ENCODE data around the gene HLCS. TPM values are rescaled to one million over a fixed set of nuclear protein-coding genes. Genes with fewer than 3 reads are reported as not detected.

HLCS gene
- total and polyA plus RNA-seq, 2 donors (not counting 3 experiments of a cell fraction or from before 2014, with no cell fraction given) = 6.7 to 17.2 TPM

- TF ChIP-seq, protein P1, sequence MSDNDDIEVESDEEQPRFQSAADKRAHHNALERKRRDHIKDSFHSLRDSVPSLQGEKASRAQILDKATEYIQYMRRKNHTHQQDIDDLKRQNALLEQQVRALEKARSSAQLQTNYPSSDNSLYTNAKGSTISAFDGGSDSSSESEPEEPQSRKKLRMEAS (IDR thresholded peaks at IDR 0.05; ENCODE audit: insufficient read depth, insufficient read length) = no peak
- TF ChIP-seq MYC (IDR thresholded peaks at IDR 0.05; ENCODE audit: low read depth, low read length) (no peak), POLR2AphosphoS5 (IDR thresholded peaks at IDR 0.05; ENCODE audit: insufficient read depth, low read depth, low read length) (no peak), GATA2 (IDR thresholded peaks at IDR 0.05; ENCODE audit: insufficient read depth, insufficient read length, low read depth, low read length) (no peak), POLR2A (IDR thresholded peaks at IDR 0.05; ENCODE audit: low read depth, low read length) (no peak)
- TF ChIP-seq, protein P2, sequence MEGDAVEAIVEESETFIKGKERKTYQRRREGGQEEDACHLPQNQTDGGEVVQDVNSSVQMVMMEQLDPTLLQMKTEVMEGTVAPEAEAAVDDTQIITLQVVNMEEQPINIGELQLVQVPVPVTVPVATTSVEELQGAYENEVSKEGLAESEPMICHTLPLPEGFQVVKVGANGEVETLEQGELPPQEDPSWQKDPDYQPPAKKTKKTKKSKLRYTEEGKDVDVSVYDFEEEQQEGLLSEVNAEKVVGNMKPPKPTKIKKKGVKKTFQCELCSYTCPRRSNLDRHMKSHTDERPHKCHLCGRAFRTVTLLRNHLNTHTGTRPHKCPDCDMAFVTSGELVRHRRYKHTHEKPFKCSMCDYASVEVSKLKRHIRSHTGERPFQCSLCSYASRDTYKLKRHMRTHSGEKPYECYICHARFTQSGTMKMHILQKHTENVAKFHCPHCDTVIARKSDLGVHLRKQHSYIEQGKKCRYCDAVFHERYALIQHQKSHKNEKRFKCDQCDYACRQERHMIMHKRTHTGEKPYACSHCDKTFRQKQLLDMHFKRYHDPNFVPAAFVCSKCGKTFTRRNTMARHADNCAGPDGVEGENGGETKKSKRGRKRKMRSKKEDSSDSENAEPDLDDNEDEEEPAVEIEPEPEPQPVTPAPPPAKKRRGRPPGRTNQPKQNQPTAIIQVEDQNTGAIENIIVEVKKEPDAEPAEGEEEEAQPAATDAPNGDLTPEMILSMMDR (IDR thresholded peaks at IDR 0.05; ENCODE audit: extremely low read depth in 1 of 2, insufficient read depth in 1 of 2, low read depth in 1 of 2, low read length in 2 of 2) = no peak
- Histone ChIP-seq H3K9me3 (replicated peaks; ENCODE audit: control insufficient read depth, insufficient read depth, low read length) (no peaks in the 10 kb centered on the region), H3K4me1 (ENCODE audit: control insufficient read depth, extremely low read depth, insufficient read depth, low read length) (no peaks in the 10 kb centered on the region), H3K9me1 (replicated peaks; ENCODE audit: control insufficient read depth, extremely low read depth, insufficient read depth, low read length) (no peaks in the 10 kb centered on the region), H3K4me2 (ENCODE audit: insufficient read depth, low read length) (no peak overlapping the region), H3K4me3 (replicated peaks in 1 of 3; ENCODE audit: insufficient read depth in 1 of 3, low read depth in 1 of 3, low read length in 3 of 3) (no peak overlapping the region), H3K79me2 (ENCODE audit: control insufficient read depth, insufficient read depth, low read length) (no peaks in the 10 kb centered on the region), H2AFZ (ENCODE audit: low read depth, low read length) (no peak overlapping the region), H3K27me3 (ENCODE audit: control insufficient read depth in 2 of 2, insufficient read depth in 2 of 2, low read length in 2 of 2) (peaks cover 13 to 16% of the 10 kb centered on the region in 2 experiments), H3K27ac (ENCODE audit: insufficient read depth, low read depth, low read length) (no peak overlapping the region), H3K36me3 (ENCODE audit: control insufficient read depth in 2 of 2, extremely low read depth in 1 of 2, insufficient read depth in 2 of 2, low read length in 2 of 2) (no peaks in the 10 kb centered on the region), H3K9ac (replicated peaks; ENCODE audit: extremely low read depth, insufficient read depth, low read length) (no peak overlapping the region), H4K20me1 (replicated peaks; ENCODE audit: control insufficient read depth, extremely low read depth, insufficient read depth, low read length) (no peaks in the 10 kb centered on the region)
- intact Hi-C loops (cut with micrococcal nuclease) = no loop called here
- dilution Hi-C loops (cut with MboI; ENCODE audit: extremely low pct_ligation_motif_present, low sequenced_read_pairs) = no loop called here
- FAIRE-seq (no peak), DNase-seq (ENCODE audit: low read depth, low spot score) (no peak)
- BruUV-seq (replicated peaks) = no TSS peak
- CTCF ChIA-PET = no interaction called here
- POLR2A ChIA-PET = no interaction called here
Observed at GRCh38 chr21:36721817-36722216, 244.7 kb downstream of the HLCS start.

GRCh38 chr21:36719614-36720013, 246.9 kb downstream of the HLCS start:
- no peak overlapping the region for H3K9ac ChIP-seq (replicated peaks; ENCODE audit: extremely low read depth, insufficient read depth, low read length)
- no peak overlapping the region for H3K4me3 ChIP-seq (replicated peaks in 1 of 3; ENCODE audit: insufficient read depth in 1 of 3, low read depth in 1 of 3, low read length in 3 of 3)
- BruUV-seq (replicated peaks) = no TSS peak
- no peaks in the 10 kb centered on the region for H3K9me3 ChIP-seq (replicated peaks; ENCODE audit: control insufficient read depth, insufficient read depth, low read length)
- TF ChIP-seq EZH2 (IDR thresholded peaks at IDR 0.05; ENCODE audit: borderline replicate concordance, low read depth, low read length, severe bottlenecking) = no peak
- no peak overlapping the region for H3K27ac ChIP-seq (ENCODE audit: insufficient read depth, low read depth, low read length)
- FAIRE-seq = no peak
- no peak overlapping the region for H3K4me2 ChIP-seq (ENCODE audit: insufficient read depth, low read length)
- H3K27me3 ChIP-seq (ENCODE audit: control insufficient read depth in 2 of 2, insufficient read depth in 2 of 2, low read length in 2 of 2) = peaks cover 27 to 38% of the 10 kb centered on the region in 2 experiments
- no peaks in the 10 kb centered on the region for H3K79me2 ChIP-seq (ENCODE audit: control insufficient read depth, insufficient read depth, low read length)
- DNase-seq (ENCODE audit: low read depth, low spot score) = no peak
- no peaks in the 10 kb centered on the region for H3K36me3 ChIP-seq (ENCODE audit: control insufficient read depth in 2 of 2, extremely low read depth in 1 of 2, insufficient read depth in 2 of 2, low read length in 2 of 2)
- POLR2A ChIA-PET = no interaction called here
- dilution Hi-C loops (cut with MboI; ENCODE audit: extremely low pct_ligation_motif_present, low sequenced_read_pairs) = no loop called here
- no peaks in the 10 kb centered on the region for H3K4me1 ChIP-seq (ENCODE audit: control insufficient read depth, extremely low read depth, insufficient read depth, low read length)
- H3K9me1 ChIP-seq (replicated peaks; ENCODE audit: control insufficient read depth, extremely low read depth, insufficient read depth, low read length) = no peaks in the 10 kb centered on the region
- intact Hi-C loops (cut with micrococcal nuclease) = no loop called here
- H4K20me1 ChIP-seq (replicated peaks; ENCODE audit: control insufficient read depth, extremely low read depth, insufficient read depth, low read length) = no peaks in the 10 kb centered on the region
- CTCF ChIA-PET = interaction anchor here (1.2 kb wide), 1 partner anchor 89 kb away, joined by 4 read pairs; no protein-coding TSS in a partner anchor
- no peak overlapping the region for H2AFZ ChIP-seq (ENCODE audit: low read depth, low read length)

Data from endothelial cell of umbilical vein (primary cell).